Immature natural killer cell (primary cell): ENCODE results near the gene MACROD2. TPM values are rescaled to one million over a fixed set of nuclear protein-coding genes. Genes with fewer than 3 reads are reported as not detected.

Source experiments
- DNase-seq, 3 donors: peaks; one replicate each; pipeline ENCODE4 v3.0.0; 2022; ENCODE audit warnings: mixed read lengths in 1 of 3
- H3K27ac Mint-ChIP-seq, 6 donors: one replicate each; pipeline ENCODE4 v1.8.0; 2020; ENCODE audit warnings: mixed read lengths in 6 of 6, mild to moderate bottlenecking in 5 of 6, inconsistent platforms in 4 of 6, moderate library complexity in 3 of 6
- H3K27me3 Mint-ChIP-seq, 3 donors: one replicate each; pipeline ENCODE4 v1.8.0; 2020 to 2021; ENCODE audit warnings: low read depth in 3 of 3, mild to moderate bottlenecking in 3 of 3, mixed read lengths in 3 of 3, moderate library complexity in 3 of 3, inconsistent platforms in 1 of 3
- H3K36me3 Mint-ChIP-seq, 3 donors: one replicate each; pipeline ENCODE4 v1.8.0; 2020; ENCODE audit warnings: mixed read lengths in 3 of 3, inconsistent platforms in 2 of 3, mild to moderate bottlenecking in 2 of 3
- H3K4me1 Mint-ChIP-seq, 2 donors: one replicate each; pipeline ENCODE4 v1.8.0; 2020; ENCODE audit warnings: inconsistent platforms in 2 of 2, mild to moderate bottlenecking in 2 of 2, mixed read lengths in 2 of 2, moderate library complexity in 1 of 2
- H3K4me3 Mint-ChIP-seq, 5 donors: one replicate each; pipeline ENCODE4 v1.8.0; 2020; ENCODE audit warnings: mild to moderate bottlenecking in 5 of 5, mixed read lengths in 5 of 5, inconsistent platforms in 3 of 5, moderate library complexity in 3 of 5
- H3K9me3 Mint-ChIP-seq, 6 donors: one replicate each; pipeline ENCODE4 v1.8.0; 2020; ENCODE audit warnings: mild to moderate bottlenecking in 6 of 6, mixed read lengths in 6 of 6, inconsistent platforms in 4 of 6, moderate library complexity in 3 of 6
- polyA plus RNA-seq, 3 donors: library from polyadenylated mRNA; unstranded; fragments of 300-500 nt; fragmentation: Illumina TruSeq; gene quantifications; one replicate each; pipeline ENCODE4 v1.2.3, GENCODE V29; 2021

The MACROD2 gene
- polyA plus RNA-seq, 3 donors from 2014 or later, result not detected

- DNase-seq, result no peak
- Mint-ChIP-seq H3K4me3 (no peak overlapping the region), H3K36me3 (peaks cover 0 to 2% (median 0%) of the 10 kb centered on the region in 3 donors), H3K27me3 (peaks cover 0 to 3% (median 3%) of the 10 kb centered on the region in 3 donors), H3K9me3 (peaks cover 3 to 18% (median 9%) of the 10 kb centered on the region in 6 donors), H3K4me1 (no peaks in the 10 kb centered on the region), H3K27ac (no peak overlapping the region)
Measured at GRCh38 chr20:14067603-14068002, 72.3 kb downstream of the MACROD2 start.

- Mint-ChIP-seq H3K36me3 (peaks cover 0 to 2% (median 0%) of the 10 kb centered on the region in 3 donors), H3K4me3 (no peak overlapping the region), H3K9me3 (peaks cover 3 to 18% (median 9%) of the 10 kb centered on the region in 6 donors), H3K27ac (no peak overlapping the region), H3K4me1 (no peaks in the 10 kb centered on the region), H3K27me3 (peaks cover 0 to 3% (median 2%) of the 10 kb centered on the region in 3 donors)
- DNase-seq, result no peak
Measured at GRCh38 chr20:14069796-14070195, 74.5 kb downstream of the MACROD2 start.

- Mint-ChIP-seq H3K27ac (no peak overlapping the region), H3K27me3 (peaks cover 0 to 2% (median 0%) of the 10 kb centered on the region in 3 donors), H3K36me3 (no peaks in the 10 kb centered on the region), H3K4me1 (no peaks in the 10 kb centered on the region), H3K9me3 (peaks cover 0 to 11% (median 7%) of the 10 kb centered on the region in 6 donors), H3K4me3 (no peak overlapping the region)
- DNase-seq, result no peak
Measured at GRCh38 chr20:14093652-14094051, 98.3 kb downstream of the MACROD2 start.

- Mint-ChIP-seq H3K4me3 (no peak overlapping the region), H3K27me3 (peaks cover 0 to 2% (median 0%) of the 10 kb centered on the region in 3 donors), H3K27ac (no peak overlapping the region), H3K36me3 (no peaks in the 10 kb centered on the region), H3K4me1 (no peaks in the 10 kb centered on the region), H3K9me3 (peaks cover 3 to 10% (median 4%) of the 10 kb centered on the region in 6 donors)
- DNase-seq, result no peak
Measured at GRCh38 chr20:14098261-14098660, 102.9 kb downstream of the MACROD2 start.

GRCh38 chr20:14113416-14113815 lies 118.1 kb downstream of the MACROD2 start:
- H3K36me3 Mint-ChIP-seq, result no peaks in the 10 kb centered on the region
- H3K27me3 Mint-ChIP-seq, result no peaks in the 10 kb centered on the region
- H3K4me1 Mint-ChIP-seq, result no peaks in the 10 kb centered on the region
- no peak for DNase-seq
- H3K4me3 Mint-ChIP-seq, result no peak overlapping the region
- no peak overlapping the region for H3K27ac Mint-ChIP-seq
- H3K9me3 Mint-ChIP-seq, result peaks cover 5 to 59% (median 21%) of the 10 kb centered on the region in 6 donors

- no peaks in the 10 kb centered on the region for H3K27me3 Mint-ChIP-seq
- no peak overlapping the region for H3K27ac Mint-ChIP-seq
- no peak overlapping the region for H3K4me3 Mint-ChIP-seq
- no peaks in the 10 kb centered on the region for H3K36me3 Mint-ChIP-seq
- DNase-seq, result no peak
- peaks cover 3 to 54% (median 19%) of the 10 kb centered on the region in 6 donors for H3K9me3 Mint-ChIP-seq
- H3K4me1 Mint-ChIP-seq, result no peaks in the 10 kb centered on the region
Measured at GRCh38 chr20:14114065-14114704, 118.9 kb downstream of the MACROD2 start.

GRCh38 chr20:14116037-14116436 lies 120.7 kb downstream of the MACROD2 start:
- H3K27ac Mint-ChIP-seq, result no peak overlapping the region
- H3K4me1 Mint-ChIP-seq, result no peaks in the 10 kb centered on the region
- H3K36me3 Mint-ChIP-seq, result no peaks in the 10 kb centered on the region
- peaks cover 0 to 2% (median 0%) of the 10 kb centered on the region in 3 donors for H3K27me3 Mint-ChIP-seq
- peaks cover 4 to 46% (median 14%) of the 10 kb centered on the region in 6 donors for H3K9me3 Mint-ChIP-seq
- H3K4me3 Mint-ChIP-seq, result no peak overlapping the region
- no peak for DNase-seq

- Mint-ChIP-seq H3K4me3 (no peak overlapping the region), H3K36me3 (no peaks in the 10 kb centered on the region), H3K27me3 (peaks cover 0 to 2% (median 0%) of the 10 kb centered on the region in 3 donors), H3K4me1 (no peaks in the 10 kb centered on the region), H3K9me3 (peaks cover 2 to 39% (median 10%) of the 10 kb centered on the region in 6 donors), H3K27ac (no peak overlapping the region)
- no peak for DNase-seq
Measured at GRCh38 chr20:14117768-14118167, 122.5 kb downstream of the MACROD2 start.

GRCh38 chr20:14126856-14127255 lies 131.5 kb downstream of the MACROD2 start:
- Mint-ChIP-seq H3K4me3 (no peak overlapping the region), H3K9me3 (peaks cover 9 to 44% (median 18%) of the 10 kb centered on the region in 6 donors), H3K27ac (no peak overlapping the region), H3K36me3 (peaks cover 0 to 6% (median 3%) of the 10 kb centered on the region in 3 donors), H3K4me1 (no peaks in the 10 kb centered on the region), H3K27me3 (peaks cover 0 to 4% (median 1%) of the 10 kb centered on the region in 3 donors)
- no peak for DNase-seq

GRCh38 chr20:14127514-14128223 lies 132.4 kb downstream of the MACROD2 start:
- Mint-ChIP-seq H3K36me3 (peaks cover 0 to 6% (median 3%) of the 10 kb centered on the region in 3 donors), H3K27me3 (peaks cover 0 to 4% (median 1%) of the 10 kb centered on the region in 3 donors), H3K27ac (no peak overlapping the region), H3K4me3 (no peak overlapping the region), H3K9me3 (peaks cover 9 to 37% (median 19%) of the 10 kb centered on the region in 6 donors), H3K4me1 (no peaks in the 10 kb centered on the region)
- no peak for DNase-seq

- H3K27ac Mint-ChIP-seq, result no peak overlapping the region
- H3K27me3 Mint-ChIP-seq, result no peaks in the 10 kb centered on the region
- H3K9me3 Mint-ChIP-seq, result peaks cover 4 to 23% (median 11%) of the 10 kb centered on the region in 6 donors
- no peak overlapping the region for H3K4me3 Mint-ChIP-seq
- H3K4me1 Mint-ChIP-seq, result no peaks in the 10 kb centered on the region
- no peak for DNase-seq
- H3K36me3 Mint-ChIP-seq, result peaks cover 0 to 5% (median 4%) of the 10 kb centered on the region in 3 donors
Measured at GRCh38 chr20:14134004-14134403, 138.7 kb downstream of the MACROD2 start.

GRCh38 chr20:14142171-14142570 lies 146.9 kb downstream of the MACROD2 start:
- H3K36me3 Mint-ChIP-seq, result no peaks in the 10 kb centered on the region

GRCh38 chr20:14142964-14143627 lies 147.8 kb downstream of the MACROD2 start:
- Mint-ChIP-seq H3K27ac (no peak overlapping the region), H3K36me3 (no peaks in the 10 kb centered on the region), H3K27me3 (no peaks in the 10 kb centered on the region), H3K4me1 (no peaks in the 10 kb centered on the region), H3K4me3 (no peak overlapping the region), H3K9me3 (peaks cover 0 to 36% (median 7%) of the 10 kb centered on the region in 6 donors)
- DNase-seq, result no peak

More at GRCh38 chr20:14142171-14142570, 146.9 kb downstream of the MACROD2 start:
- no peak overlapping the region for H3K4me3 Mint-ChIP-seq
- H3K27me3 Mint-ChIP-seq, result no peaks in the 10 kb centered on the region
- H3K4me1 Mint-ChIP-seq, result no peaks in the 10 kb centered on the region
- DNase-seq, result no peak
- H3K9me3 Mint-ChIP-seq, result peaks cover 0 to 30% (median 6%) of the 10 kb centered on the region in 6 donors
- no peak overlapping the region for H3K27ac Mint-ChIP-seq

GRCh38 chr20:14148042-14148441 lies 152.7 kb downstream of the MACROD2 start:
- peaks cover 2 to 49% (median 7%) of the 10 kb centered on the region in 6 donors for H3K9me3 Mint-ChIP-seq

More at GRCh38 chr20:14148042-14148441, 152.7 kb downstream of the MACROD2 start:
- no peaks in the 10 kb centered on the region for H3K27me3 Mint-ChIP-seq
- no peaks in the 10 kb centered on the region for H3K4me1 Mint-ChIP-seq
- no peaks in the 10 kb centered on the region for H3K36me3 Mint-ChIP-seq
- no peak for DNase-seq
- H3K4me3 Mint-ChIP-seq, result no peak overlapping the region
- H3K27ac Mint-ChIP-seq, result no peak overlapping the region
